ENCODE results near the gene KAZN. TPM values are rescaled to one million over a fixed set of nuclear protein-coding genes. Genes with fewer than 3 reads are reported as not detected.

KAZN gene
- total and polyA plus RNA-seq, 2 of the 8 experiments (the other 6 are each of a cell fraction or from before 2014, with no cell fraction given): 3.7 to 11.8 TPM

DNA sequence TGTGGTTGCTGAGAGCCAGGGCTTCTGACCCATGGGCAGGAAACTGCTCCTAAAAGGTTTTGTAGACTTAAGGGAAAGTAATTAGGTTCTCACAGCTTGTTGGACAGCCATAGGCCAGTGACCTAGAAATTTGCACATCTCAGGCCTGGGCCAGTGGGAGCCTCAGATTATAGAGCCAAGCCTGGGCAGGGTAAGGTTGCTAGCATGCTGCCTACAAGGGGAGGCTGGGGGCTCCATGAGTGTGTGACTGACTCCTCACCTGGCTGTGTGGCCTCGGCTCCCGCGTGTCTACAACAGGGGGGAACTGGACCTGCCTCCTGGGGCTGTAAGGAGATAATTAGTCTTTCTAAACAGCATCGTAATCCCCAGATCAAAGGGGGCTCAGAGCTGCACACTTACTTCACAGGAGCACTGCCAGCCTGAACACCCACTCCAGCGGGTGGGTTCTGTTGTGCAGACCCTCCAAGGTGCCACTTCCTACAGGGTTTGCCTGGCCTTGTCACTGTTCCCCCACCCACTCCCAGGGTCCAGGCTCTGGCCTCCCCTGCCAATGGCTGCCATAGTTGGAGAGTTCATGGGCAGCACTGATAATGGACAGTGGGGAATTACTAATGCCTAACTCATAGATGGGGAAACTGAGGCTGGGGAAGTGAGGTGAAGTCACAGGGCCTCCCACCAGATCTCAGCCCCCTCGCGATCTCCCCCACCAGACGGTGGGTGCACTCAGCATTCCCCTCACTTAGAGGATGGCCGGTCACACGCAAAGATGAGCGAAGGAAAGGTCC, 324.6 kb downstream of the KAZN start:
- Histone ChIP-seq H3K23ac (ENCODE audit: insufficient read length) (no peak overlapping the region), H4K8ac (ENCODE audit: extremely low read depth, insufficient read depth, low read length) (no peak overlapping the region), H4K91ac (replicated peaks; ENCODE audit: insufficient read length, low read length) (no peak overlapping the region), H2BK20ac (ENCODE audit: low read length) (no peak overlapping the region), H3K4me2 (ENCODE audit: insufficient read depth in 1 of 2, low read depth in 2 of 2, low read length in 2 of 2) (peak overlapping the region; percentile 50 to 76), H3K79me2 (ENCODE audit: control insufficient read depth in 1 of 2, insufficient read depth in 2 of 2, low read length in 2 of 2) (no peaks in the 10 kb centered on the region; a peak in 1 of 4 replicates), H4K20me1 (replicated peaks in 1 of 2; ENCODE audit: control insufficient read depth in 1 of 2, insufficient read depth in 2 of 2, low read length in 2 of 2) (peaks cover 8 to 13% of the 10 kb centered on the region in 2 experiments), H3K9me3 (ENCODE audit: insufficient read depth in 2 of 2, low read depth in 1 of 2, low read length in 1 of 2) (no peaks in the 10 kb centered on the region), H4K5ac (ENCODE audit: insufficient read length, low read depth, low read length) (no peak overlapping the region), H3K4me1 (replicated peaks in 1 of 4; ENCODE audit: control insufficient read depth in 3 of 4, insufficient read depth in 4 of 4, low read length in 3 of 4) (peaks cover 3 to 7% (median 3%) of the 10 kb centered on the region in 4 experiments; a peak in 6 of 7 replicates), H2BK12ac (ENCODE audit: low read depth, low read length) (no peak overlapping the region), H3K36me3 (ENCODE audit: control insufficient read depth in 2 of 4, insufficient read depth in 4 of 4, low read length in 3 of 4) (no peaks in the 10 kb centered on the region), H2AK5ac (ENCODE audit: low read depth, low read length) (no peak overlapping the region), H3K4me3 (ENCODE audit: extremely low read depth in 1 of 4, insufficient read depth in 2 of 4, low read depth in 3 of 4, low read length in 4 of 4) (peak overlapping the region; percentile 11 to 57 (median 36); a peak in 7 of 8 replicates), H3K18ac (ENCODE audit: extremely low read depth, low read length) (no peak overlapping the region), H3K9ac (replicated peaks in 1 of 4; ENCODE audit: extremely low read depth in 1 of 4, low read depth in 3 of 4, low read length in 3 of 4) (no peak overlapping the region), H3K4ac (replicated peaks; ENCODE audit: insufficient read length, low read depth, low read length) (no peak overlapping the region), H2BK15ac (ENCODE audit: low read length) (no peak overlapping the region), H3K14ac (ENCODE audit: insufficient read length) (no peak overlapping the region), H3K27me3 (replicated peaks in 1 of 4; ENCODE audit: control insufficient read depth in 3 of 4, extremely low read depth in 1 of 4, insufficient read depth in 3 of 4, low read length in 3 of 4) (peaks cover 9 to 36% (median 27%) of the 10 kb centered on the region in 4 experiments), H3K56ac (replicated peaks; ENCODE audit: insufficient read length, low read depth, low read length) (no peak overlapping the region), H3K79me1 (ENCODE audit: low read depth, low read length) (no peaks in the 10 kb centered on the region), H3K23me2 (ENCODE audit: low read depth, low read length) (peaks cover 3% of the 10 kb centered on the region; the same call in 1 of the 2 replicates), H3K27ac (ENCODE audit: low read depth, low read length) (no peak overlapping the region), H2BK120ac (replicated peaks; ENCODE audit: low read depth, low read length) (no peak overlapping the region), H2AFZ (ENCODE audit: low read length) (no peak overlapping the region), H2BK5ac (ENCODE audit: low read depth, low read length) (no peak overlapping the region)
- ChIA-PET POLR2A (ENCODE audit: partially characterized antibody) (interaction anchor here (1.6 kb wide), 1 partner anchor 10 kb away, joined by 3 read pairs; no protein-coding TSS in a partner anchor), CTCF (ENCODE audit: partially characterized antibody) (interaction anchor here (1.3 to 1.8 kb wide), 2 partner anchors 113 to 115 kb away, joined by 3 to 6 read pairs; no protein-coding TSS in a partner anchor)
- TF ChIP-seq EZH2 (IDR thresholded peaks at IDR 0.05; ENCODE audit: low read depth, low read length, severe bottlenecking) (peak; percentile 38), ZNF274 (IDR thresholded peaks at IDR 0.05; ENCODE audit: borderline replicate concordance, extremely low read depth, low read length) (no peak)
- no peak for FAIRE-seq
- WGBS, 2 experiments (ENCODE audit: extremely low coverage in 1 of 2, insufficient coverage in 1 of 2, insufficient read length in 1 of 2, insufficient replicate concordance in 2 of 2, low coverage in 1 of 2, low lambda C conversion rate in 2 of 2, missing lambda C conversion rate in 1 of 2): 73% methylated on average over 9 of the region's 11 CpGs; no CpG with 5 or more reads in 1 of the 2 experiments
- DNase-seq (ENCODE audit: low read depth in 1 of 2, low spot score in 2 of 2): no peak
